IMR-90 (cell line): Measurements from ENCODE around the gene SLC16A2. TPM values are rescaled to one million over a fixed set of nuclear protein-coding genes. Genes with fewer than 3 reads are reported as not detected.

Source experiments
- ATAC-seq: fragments of 200-7000 bp; cut with Tn5 transposase; 2 replicates; pipeline ENCODE4 v1.9.1; 2020; ENCODE audit warnings: low read depth, mild to moderate bottlenecking, moderate library complexity
- BruUV-seq: library from RNA; stranded (reverse); fragments of 400-500 nt; replicated peaks from 2 replicates; lab custom pipeline; 2021; lab: Mats Ljungman, UMichigan
- CTCF ChIA-PET: fragments of 300-600 bp; formaldehyde crosslinking; extraction: SDS; loops from one replicate; lab custom pipeline; 2021; ENCODE audit warnings: antibody characterized with exemption; lab: Yijun Ruan, JAX
- POLR2A ChIA-PET: fragments of 300-600 bp; sonication (Branson Sonifier 250); formaldehyde crosslinking; loops from one replicate; lab custom pipeline; 2022; ENCODE audit warnings: antibody characterized with exemption; ENCODE audit not compliant: unreplicated experiment; lab: Charles Lee
- DNase-seq: peaks from one replicate; pipeline ENCODE4 v3.0.0; 2013
- H2AFZ ChIP-seq: replicated peaks from 2 replicates; pipeline ENCODE3; 2013; ENCODE audit warnings: low read length, mild to moderate bottlenecking; ENCODE audit not compliant: poor library complexity
- H2AK5ac ChIP-seq: 2 replicates; pipeline ENCODE4 v1.6.1; 2013; ENCODE audit warnings: low read depth, low read length, inconsistent platforms
- H2AK9ac ChIP-seq: replicated peaks from 2 replicates; pipeline ENCODE3; 2013; ENCODE audit warnings: mild to moderate bottlenecking, low read depth, low read length, moderate library complexity; ENCODE audit not compliant: poor library complexity
- H2BK120ac ChIP-seq: 2 replicates; pipeline ENCODE4 v1.6.1; 2013; ENCODE audit warnings: low read depth, low read length, inconsistent platforms
- H2BK15ac ChIP-seq: 3 replicates; pipeline ENCODE4 v1.6.1; 2013; ENCODE audit warnings: low read depth, low read length, inconsistent platforms
- H2BK20ac ChIP-seq: 2 replicates; pipeline ENCODE4 v1.6.1; 2013; ENCODE audit warnings: low read depth, mild to moderate bottlenecking, inconsistent platforms, low read length, moderate library complexity
- H2BK5ac ChIP-seq: 2 replicates; pipeline ENCODE4 v1.6.1; 2013; ENCODE audit warnings: mild to moderate bottlenecking, low read depth, low read length, inconsistent platforms; ENCODE audit not compliant: poor library complexity, severe bottlenecking
- H3K14ac ChIP-seq: replicated peaks from 2 replicates; pipeline ENCODE4 v1.6.1; 2013; ENCODE audit warnings: low read depth, low read length, inconsistent platforms
- H3K18ac ChIP-seq: 2 replicates; pipeline ENCODE4 v1.6.1; 2013; ENCODE audit warnings: low read depth, low read length, control low read depth
- H3K23ac ChIP-seq: 2 replicates; pipeline ENCODE4 v1.6.1; 2013; ENCODE audit warnings: low read depth, low read length, inconsistent platforms
- H3K27ac ChIP-seq: 2 replicates; pipeline ENCODE4 v1.5.1; 2013; ENCODE audit warnings: mild to moderate bottlenecking, control low read depth, low read length; ENCODE audit not compliant: insufficient read depth
- H3K27me3 ChIP-seq: 2 replicates; pipeline ENCODE4 v1.6.1; 2013; ENCODE audit warnings: low read length; ENCODE audit not compliant: control insufficient read depth, insufficient read depth
- H3K36me3 ChIP-seq: 2 replicates; pipeline ENCODE4 v1.6.1; 2013; ENCODE audit warnings: low read length, mixed read lengths; ENCODE audit not compliant: control insufficient read depth, insufficient read depth
- H3K4ac ChIP-seq: 2 replicates; pipeline ENCODE4 v1.6.1; 2013; ENCODE audit warnings: low read depth, low read length, inconsistent platforms
- H3K4me1 ChIP-seq: 2 replicates; pipeline ENCODE4 v1.6.1; 2013; ENCODE audit warnings: low read length, mixed read lengths; ENCODE audit not compliant: control insufficient read depth, insufficient read depth
- H3K4me2 ChIP-seq: 2 replicates; pipeline ENCODE4 v1.6.1; 2013; ENCODE audit warnings: low read depth, mild to moderate bottlenecking, control low read depth, low read length, moderate library complexity
- H3K4me3 ChIP-seq: 2 replicates; pipeline ENCODE4 v1.5.1; 2013; ENCODE audit warnings: low read depth, mild to moderate bottlenecking, control low read depth, low read length, moderate library complexity; ENCODE audit not compliant: insufficient read depth
- H3K56ac ChIP-seq: 2 replicates; pipeline ENCODE4 v1.6.1; 2013; ENCODE audit warnings: low read length, inconsistent platforms; ENCODE audit not compliant: insufficient read depth; ENCODE audit errors: extremely low read depth
- H3K79me1 ChIP-seq, 2 experiments: 2 replicates each; pipeline ENCODE4 v1.6.1; 2013; ENCODE audit warnings: low read length in 2 of 2, inconsistent platforms in 1 of 2, low read depth in 1 of 2
- H3K9ac ChIP-seq: 2 replicates; pipeline ENCODE4 v1.6.1; 2013; ENCODE audit warnings: low read depth, low read length, control low read depth
- H3K9me1 ChIP-seq: 2 replicates; pipeline ENCODE4 v1.6.1; 2013; ENCODE audit warnings: low read length, inconsistent platforms; ENCODE audit not compliant: insufficient read depth
- H3K9me3 ChIP-seq: 2 replicates; pipeline ENCODE4 v1.6.1; 2013; ENCODE audit warnings: low read length; ENCODE audit not compliant: control insufficient read depth, insufficient read depth
- H4K20me1 ChIP-seq: 2 replicates; pipeline ENCODE4 v1.6.1; 2013; ENCODE audit warnings: low read length, inconsistent platforms; ENCODE audit not compliant: insufficient read depth
- H4K5ac ChIP-seq: 2 replicates; pipeline ENCODE4 v1.6.1; 2013; ENCODE audit warnings: mild to moderate bottlenecking, low read depth, low read length, control low read depth
- H4K8ac ChIP-seq, 2 experiments: 2 replicates each; pipeline ENCODE4 v1.6.1; 2013; ENCODE audit warnings: low read depth in 2 of 2, low read length in 2 of 2, control low read depth in 1 of 2, inconsistent platforms in 1 of 2
- H4K91ac ChIP-seq: 2 replicates; pipeline ENCODE4 v1.6.1; 2013; ENCODE audit warnings: low read depth, low read length, inconsistent platforms; ENCODE audit not compliant: insufficient read depth
- BHLHE40 ChIP-seq: fragments of 150-350 bp; IDR thresholded peaks from 2 replicates; pipeline ENCODE4 v1.6.1; 2016; ENCODE audit warnings: mild to moderate bottlenecking, low read depth, low read length
- CEBPB ChIP-seq: IDR thresholded peaks from 2 replicates; pipeline ENCODE4 v1.6.1; 2012; ENCODE audit warnings: low read depth, low read length, improper control_type of control experiment
- CHD1 ChIP-seq: IDR thresholded peaks from 2 replicates; pipeline ENCODE4 v1.6.1; 2012; ENCODE audit warnings: low read depth, low read length, improper control_type of control experiment
- MAFK ChIP-seq: IDR thresholded peaks from 2 replicates; pipeline ENCODE4 v1.6.1; 2012; ENCODE audit warnings: low read depth, low read length, improper control_type of control experiment
- MAZ ChIP-seq: IDR thresholded peaks from 2 replicates; pipeline ENCODE4 v1.6.1; 2012; ENCODE audit warnings: low read depth, mild to moderate bottlenecking, low read length, improper control_type of control experiment, moderate library complexity, borderline replicate concordance
- NFE2L2 ChIP-seq: fragments of 150-350 bp; IDR thresholded peaks from 2 replicates; pipeline ENCODE4 v1.6.1; 2016; ENCODE audit warnings: low read depth, mild to moderate bottlenecking, low read length
- POLR2A ChIP-seq: IDR thresholded peaks from 2 replicates; pipeline ENCODE4 v1.6.1; 2012; ENCODE audit warnings: mild to moderate bottlenecking, low read depth, low read length
- RAD21 ChIP-seq: IDR thresholded peaks from 2 replicates; pipeline ENCODE4 v1.6.1; 2012; ENCODE audit warnings: low read length, improper control_type of control experiment
- RFX5 ChIP-seq: IDR thresholded peaks from 2 replicates; pipeline ENCODE4 v1.8.0; 2012; ENCODE audit warnings: low read depth, mild to moderate bottlenecking, low read length, moderate library complexity
- WGBS, 2 experiments: methylation state at CpG; one replicate each; pipeline versions ENCODE4 v1.1.5 to v1.1.7; 2013; ENCODE audit warnings: missing lambda C conversion rate in 2 of 2; ENCODE audit not compliant: insufficient read length in 1 of 2; ENCODE audit errors: extremely low coverage in 2 of 2; 5-methylcytosine and 5-hydroxymethylcytosine counted together
- dilution Hi-C: fragments of 300-500 bp; cut with HindIII; formaldehyde crosslinking; loops from one replicate; pipeline ENCODE4 v1.14.3; 2018; ENCODE audit warnings: low sequenced_read_pairs; ENCODE audit not compliant: unreplicated experiment
- in situ Hi-C: fragments of 300-500 bp; cut with MboI; formaldehyde crosslinking; loops from 3 replicates; pipeline ENCODE4 v1.14.3; 2019; ENCODE audit warnings: low sequenced_read_pairs, inconsistent platforms, mixed read lengths
- intact Hi-C: fragments of 100-400 bp; cut with micrococcal nuclease; formaldehyde crosslinking; loops from 2 replicates; pipeline ENCODE4 v1.10.0; 2022
- polyA plus RNA-seq, 3 experiments: library from polyadenylated mRNA; depleted of rRNA; stranded (reverse); fragments of >200 nt; gene quantifications; 2 replicates each; pipeline ENCODE4 v1.2.3, GENCODE V29; 2012; ENCODE audit warnings: low replicate concordance in 1 of 3
- total RNA-seq: library from RNA; depleted of rRNA; stranded (reverse); fragments of >200 nt; gene quantifications from 2 replicates; pipeline ENCODE4 v1.2.3, GENCODE V29; 2012
- TF ChIP-seq, protein P1 (sequence below): fragments of 150-350 bp; IDR thresholded peaks from 2 replicates; pipeline ENCODE4 v1.6.1; 2016; ENCODE audit warnings: low read depth, mild to moderate bottlenecking, low read length, moderate library complexity, borderline replicate concordance
- TF ChIP-seq, protein P2 (sequence below): fragments of 150-350 bp; IDR thresholded peaks from 2 replicates; pipeline ENCODE4 v1.6.1; 2017; ENCODE audit warnings: mild to moderate bottlenecking, antibody characterized with exemption, low read length, low read depth
- TF ChIP-seq, protein P3 (sequence below): conservative IDR thresholded peaks from 2 replicates; pipeline ENCODE4 v1.5.1; 2012; ENCODE audit warnings: mild to moderate bottlenecking, low read depth, low read length, improper control_type of control experiment

Gene SLC16A2
- total and polyA plus RNA-seq, 2 of the 4 experiments (the other 2 are of a cell fraction) = 6.1 to 23.8 TPM

DNA sequence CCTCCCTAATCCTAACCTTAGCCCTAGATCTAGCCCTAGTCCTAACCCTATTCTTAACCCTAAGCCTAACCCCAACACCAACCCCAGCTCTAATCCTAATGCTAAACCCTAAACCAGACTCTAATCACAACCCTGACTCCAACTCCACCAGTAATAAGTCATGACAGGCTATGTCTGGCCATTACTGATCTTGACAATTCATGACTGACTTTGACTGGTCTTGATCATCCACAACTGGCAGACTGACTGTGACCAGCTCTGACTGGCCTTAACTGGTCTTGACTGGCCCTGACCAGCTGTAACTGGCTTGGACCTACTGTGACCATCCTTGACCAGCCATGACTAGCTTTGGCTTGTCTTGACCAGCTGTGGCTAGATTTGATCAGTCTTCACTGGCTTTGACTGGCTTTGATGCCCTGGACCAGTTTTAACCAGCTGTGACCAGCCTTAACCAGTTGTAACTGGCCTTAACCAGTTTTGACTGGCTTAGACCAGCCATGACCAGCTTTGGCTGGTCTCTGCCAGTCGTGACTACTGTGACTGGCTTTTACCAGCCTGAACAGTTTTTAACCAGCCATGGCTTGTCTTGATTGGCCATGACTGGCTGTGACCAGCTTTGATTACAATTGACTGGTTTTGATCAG is 124.7 kb downstream of the SLC16A2 start:
- dilution Hi-C loops = no loop called here
- no peak overlapping the region for H2BK120ac ChIP-seq
- no peak overlapping the region for H2BK20ac ChIP-seq
- no peak for ATAC-seq
- BruUV-seq = no TSS peak
- ChIA-PET CTCF (no interaction called here), POLR2A (no interaction called here)
- DNase-seq = no peak
- no peak overlapping the region for H3K27ac ChIP-seq
- intact Hi-C loops = no loop called here
- in situ Hi-C loops = loop anchor here (5.0 kb wide), 1 partner anchor 159 kb away; no protein-coding TSS in a partner anchor
- no peak overlapping the region for H2BK15ac ChIP-seq
- H3K9me3 ChIP-seq = no peaks in the 10 kb centered on the region
- no peak overlapping the region for H3K56ac ChIP-seq
- no peaks in the 10 kb centered on the region for H3K79me1 ChIP-seq
- no peak overlapping the region for H2AK9ac ChIP-seq
- H3K23ac ChIP-seq = no peak overlapping the region
- H2BK5ac ChIP-seq = no peak overlapping the region
- H3K27me3 ChIP-seq = no peaks in the 10 kb centered on the region; the same call in 1 of the 2 replicates
- no peak overlapping the region for H4K5ac ChIP-seq
- H4K8ac ChIP-seq = no peak overlapping the region
- no peak overlapping the region for H3K4me2 ChIP-seq
- H4K20me1 ChIP-seq = no peaks in the 10 kb centered on the region
- no peaks in the 10 kb centered on the region for H3K36me3 ChIP-seq
- H3K4me1 ChIP-seq = no peaks in the 10 kb centered on the region
- no peak overlapping the region for H2AFZ ChIP-seq
- no peak overlapping the region for H3K4me3 ChIP-seq
- no peak overlapping the region for H3K9ac ChIP-seq
- no peaks in the 10 kb centered on the region for H3K9me1 ChIP-seq
- WGBS, 2 experiments = 9% methylated on average over 1 of the region's 1 CpG; no CpG with 5 or more reads in 1 of the 2 experiments
- H3K18ac ChIP-seq = no peak overlapping the region
- H4K91ac ChIP-seq = no peak overlapping the region
- H3K4ac ChIP-seq = no peak overlapping the region
- TF ChIP-seq RFX5 = no peak
- no peak for TF ChIP-seq MAFK
- TF ChIP-seq, protein P1, sequence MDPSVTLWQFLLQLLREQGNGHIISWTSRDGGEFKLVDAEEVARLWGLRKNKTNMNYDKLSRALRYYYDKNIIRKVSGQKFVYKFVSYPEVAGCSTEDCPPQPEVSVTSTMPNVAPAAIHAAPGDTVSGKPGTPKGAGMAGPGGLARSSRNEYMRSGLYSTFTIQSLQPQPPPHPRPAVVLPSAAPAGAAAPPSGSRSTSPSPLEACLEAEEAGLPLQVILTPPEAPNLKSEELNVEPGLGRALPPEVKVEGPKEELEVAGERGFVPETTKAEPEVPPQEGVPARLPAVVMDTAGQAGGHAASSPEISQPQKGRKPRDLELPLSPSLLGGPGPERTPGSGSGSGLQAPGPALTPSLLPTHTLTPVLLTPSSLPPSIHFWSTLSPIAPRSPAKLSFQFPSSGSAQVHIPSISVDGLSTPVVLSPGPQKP = no peak
- no peak for TF ChIP-seq CEBPB
- TF ChIP-seq BHLHE40 = no peak
- no peak for TF ChIP-seq RAD21
- TF ChIP-seq MAZ = no peak
- no peak for TF ChIP-seq CHD1
- TF ChIP-seq, protein P2, sequence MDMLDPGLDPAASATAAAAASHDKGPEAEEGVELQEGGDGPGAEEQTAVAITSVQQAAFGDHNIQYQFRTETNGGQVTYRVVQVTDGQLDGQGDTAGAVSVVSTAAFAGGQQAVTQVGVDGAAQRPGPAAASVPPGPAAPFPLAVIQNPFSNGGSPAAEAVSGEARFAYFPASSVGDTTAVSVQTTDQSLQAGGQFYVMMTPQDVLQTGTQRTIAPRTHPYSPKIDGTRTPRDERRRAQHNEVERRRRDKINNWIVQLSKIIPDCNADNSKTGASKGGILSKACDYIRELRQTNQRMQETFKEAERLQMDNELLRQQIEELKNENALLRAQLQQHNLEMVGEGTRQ = no peak
- TF ChIP-seq NFE2L2 = no peak
- no peak for TF ChIP-seq POLR2A
- TF ChIP-seq, protein P3, sequence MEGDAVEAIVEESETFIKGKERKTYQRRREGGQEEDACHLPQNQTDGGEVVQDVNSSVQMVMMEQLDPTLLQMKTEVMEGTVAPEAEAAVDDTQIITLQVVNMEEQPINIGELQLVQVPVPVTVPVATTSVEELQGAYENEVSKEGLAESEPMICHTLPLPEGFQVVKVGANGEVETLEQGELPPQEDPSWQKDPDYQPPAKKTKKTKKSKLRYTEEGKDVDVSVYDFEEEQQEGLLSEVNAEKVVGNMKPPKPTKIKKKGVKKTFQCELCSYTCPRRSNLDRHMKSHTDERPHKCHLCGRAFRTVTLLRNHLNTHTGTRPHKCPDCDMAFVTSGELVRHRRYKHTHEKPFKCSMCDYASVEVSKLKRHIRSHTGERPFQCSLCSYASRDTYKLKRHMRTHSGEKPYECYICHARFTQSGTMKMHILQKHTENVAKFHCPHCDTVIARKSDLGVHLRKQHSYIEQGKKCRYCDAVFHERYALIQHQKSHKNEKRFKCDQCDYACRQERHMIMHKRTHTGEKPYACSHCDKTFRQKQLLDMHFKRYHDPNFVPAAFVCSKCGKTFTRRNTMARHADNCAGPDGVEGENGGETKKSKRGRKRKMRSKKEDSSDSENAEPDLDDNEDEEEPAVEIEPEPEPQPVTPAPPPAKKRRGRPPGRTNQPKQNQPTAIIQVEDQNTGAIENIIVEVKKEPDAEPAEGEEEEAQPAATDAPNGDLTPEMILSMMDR = no peak
- no peak overlapping the region for H3K14ac ChIP-seq
- no peak overlapping the region for H2AK5ac ChIP-seq
